Astrocyte (in vitro differentiated cells and primary cell): ENCODE results near the gene ZMPSTE24.

Experiments
- EZH2 ChIP-seq: IDR thresholded peaks from 2 replicates; pipeline ENCODE4 v1.6.1; 2012; ENCODE audit warnings: mild to moderate bottlenecking, low read length, inconsistent platforms; ENCODE audit not compliant: insufficient read depth
- TF ChIP-seq, protein P1 (sequence below): IDR thresholded peaks from 2 replicates; pipeline ENCODE4 v1.5.1; 2011; ENCODE audit warnings: low read depth, mild to moderate bottlenecking, inconsistent platforms, low read length, moderate library complexity; ENCODE audit not compliant: insufficient read depth

DNA sequence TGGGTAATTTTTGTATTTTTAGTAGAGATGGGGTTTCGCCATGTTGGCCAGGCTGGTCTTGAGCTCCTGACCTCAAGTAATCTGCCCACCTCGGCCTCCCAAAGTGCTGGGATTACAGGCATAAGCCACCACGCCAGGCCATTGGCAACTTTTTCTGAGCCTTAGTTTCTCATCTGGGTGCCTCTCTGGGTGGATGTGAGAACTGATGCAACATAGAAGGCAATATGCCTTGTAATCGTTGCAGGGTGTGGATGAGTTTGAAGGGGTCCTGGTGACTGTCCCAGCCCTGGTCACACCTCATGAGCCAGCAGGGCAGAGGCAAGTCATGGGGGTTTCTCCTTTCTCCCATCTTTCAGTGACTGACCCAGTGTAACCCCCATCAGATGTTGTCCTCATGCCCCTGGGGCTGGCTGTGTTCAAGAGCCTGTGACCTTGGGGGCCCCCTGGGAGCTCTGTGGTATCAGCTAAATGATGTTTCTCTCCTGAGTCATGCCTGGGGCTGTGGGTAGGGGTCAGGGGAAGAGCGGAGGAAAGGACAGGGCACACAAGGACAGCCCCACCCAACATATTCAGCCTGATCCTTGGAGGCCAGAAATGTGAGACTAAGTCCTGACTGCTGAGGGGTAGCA lies 55.4 kb downstream of the ZMPSTE24 start:
- TF ChIP-seq, protein P1, sequence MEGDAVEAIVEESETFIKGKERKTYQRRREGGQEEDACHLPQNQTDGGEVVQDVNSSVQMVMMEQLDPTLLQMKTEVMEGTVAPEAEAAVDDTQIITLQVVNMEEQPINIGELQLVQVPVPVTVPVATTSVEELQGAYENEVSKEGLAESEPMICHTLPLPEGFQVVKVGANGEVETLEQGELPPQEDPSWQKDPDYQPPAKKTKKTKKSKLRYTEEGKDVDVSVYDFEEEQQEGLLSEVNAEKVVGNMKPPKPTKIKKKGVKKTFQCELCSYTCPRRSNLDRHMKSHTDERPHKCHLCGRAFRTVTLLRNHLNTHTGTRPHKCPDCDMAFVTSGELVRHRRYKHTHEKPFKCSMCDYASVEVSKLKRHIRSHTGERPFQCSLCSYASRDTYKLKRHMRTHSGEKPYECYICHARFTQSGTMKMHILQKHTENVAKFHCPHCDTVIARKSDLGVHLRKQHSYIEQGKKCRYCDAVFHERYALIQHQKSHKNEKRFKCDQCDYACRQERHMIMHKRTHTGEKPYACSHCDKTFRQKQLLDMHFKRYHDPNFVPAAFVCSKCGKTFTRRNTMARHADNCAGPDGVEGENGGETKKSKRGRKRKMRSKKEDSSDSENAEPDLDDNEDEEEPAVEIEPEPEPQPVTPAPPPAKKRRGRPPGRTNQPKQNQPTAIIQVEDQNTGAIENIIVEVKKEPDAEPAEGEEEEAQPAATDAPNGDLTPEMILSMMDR, result no peak
- TF ChIP-seq EZH2, result no peak
